IMR-90 (cell line): ENCODE measurements around the gene CALD1.

Experiments used
- BHLHE40 ChIP-seq: fragments of 150-350 bp; IDR thresholded peaks from 2 replicates; pipeline ENCODE4 v1.6.1; 2016; ENCODE audit warnings: mild to moderate bottlenecking, low read depth, low read length
- CEBPB ChIP-seq: IDR thresholded peaks from 2 replicates; pipeline ENCODE4 v1.6.1; 2012; ENCODE audit warnings: low read depth, low read length, improper control_type of control experiment
- CHD1 ChIP-seq: IDR thresholded peaks from 2 replicates; pipeline ENCODE4 v1.6.1; 2012; ENCODE audit warnings: low read depth, low read length, improper control_type of control experiment
- CTCF ChIP-seq: conservative IDR thresholded peaks from 2 replicates; pipeline ENCODE4 v1.5.1; 2012; ENCODE audit warnings: mild to moderate bottlenecking, low read depth, low read length, improper control_type of control experiment
- ELK1 ChIP-seq: fragments of 150-350 bp; IDR thresholded peaks from 2 replicates; pipeline ENCODE4 v1.6.1; 2016; ENCODE audit warnings: low read depth, mild to moderate bottlenecking, low read length, moderate library complexity, borderline replicate concordance
- MAZ ChIP-seq: IDR thresholded peaks from 2 replicates; pipeline ENCODE4 v1.6.1; 2012; ENCODE audit warnings: low read depth, mild to moderate bottlenecking, low read length, improper control_type of control experiment, moderate library complexity, borderline replicate concordance
- MXI1 ChIP-seq: IDR thresholded peaks from 2 replicates; pipeline ENCODE4 v1.6.1; 2012; ENCODE audit warnings: low read depth, mild to moderate bottlenecking, low read length, moderate library complexity, borderline replicate concordance
- POLR2A ChIP-seq: IDR thresholded peaks from 2 replicates; pipeline ENCODE4 v1.6.1; 2012; ENCODE audit warnings: mild to moderate bottlenecking, low read depth, low read length
- RAD21 ChIP-seq: IDR thresholded peaks from 2 replicates; pipeline ENCODE4 v1.6.1; 2012; ENCODE audit warnings: low read length, improper control_type of control experiment
- RCOR1 ChIP-seq: IDR thresholded peaks from 2 replicates; pipeline ENCODE4 v1.6.1; 2012; ENCODE audit warnings: mild to moderate bottlenecking, low read length, improper control_type of control experiment; ENCODE audit not compliant: insufficient replicate concordance
- RFX5 ChIP-seq: IDR thresholded peaks from 2 replicates; pipeline ENCODE4 v1.8.0; 2012; ENCODE audit warnings: low read depth, mild to moderate bottlenecking, low read length, moderate library complexity
- SMC3 ChIP-seq: fragments of 150-350 bp; IDR thresholded peaks from 2 replicates; pipeline ENCODE4 v1.6.1; 2016; ENCODE audit warnings: low read depth, mild to moderate bottlenecking, antibody characterized with exemption, low read length, moderate library complexity
- USF2 ChIP-seq: fragments of 150-350 bp; IDR thresholded peaks from 2 replicates; pipeline ENCODE4 v1.6.1; 2017; ENCODE audit warnings: mild to moderate bottlenecking, antibody characterized with exemption, low read length, low read depth

GRCh38 chr7:134938141-134938540 is 158.7 kb downstream of the CALD1 start:
- TF ChIP-seq MXI1: no peak
- no peak for TF ChIP-seq CTCF
- no peak for TF ChIP-seq RAD21
- TF ChIP-seq USF2: no peak
- no peak for TF ChIP-seq CEBPB
- TF ChIP-seq SMC3: no peak
- TF ChIP-seq POLR2A: no peak
- TF ChIP-seq CHD1: no peak
- no peak for TF ChIP-seq RFX5
- TF ChIP-seq MAZ: no peak
- no peak for TF ChIP-seq RCOR1
- TF ChIP-seq ELK1: no peak
- no peak for TF ChIP-seq BHLHE40
